Keratinocyte (primary cell): ENCODE data around the gene RNPEP. TPM values are rescaled to one million over a fixed set of nuclear protein-coding genes. Genes with fewer than 3 reads are reported as not detected.

Source experiments
- DNase-seq: peaks from one replicate; pipeline ENCODE4 v3.0.0-alpha.2; 2011; ENCODE audit warnings: low read depth, missing footprints, low spot score
- FAIRE-seq: peaks from 2 replicates; lab custom pipeline; 2011; peaks lifted over from hg19 to GRCh38; lab: Jason Lieb, UNC
- H2AFZ ChIP-seq: 2 replicates; pipeline ENCODE4 v1.6.0; 2012; ENCODE audit warnings: low read length, control low read depth, inconsistent platforms; ENCODE audit not compliant: control insufficient read depth
- H3K27ac ChIP-seq: 2 replicates; pipeline ENCODE4 v1.5.1; 2011; ENCODE audit warnings: low read length; ENCODE audit not compliant: control insufficient read depth, insufficient read depth
- H3K27me3 ChIP-seq: 3 replicates; pipeline ENCODE4 v1.6.0; 2011; ENCODE audit warnings: low read length; ENCODE audit not compliant: control insufficient read depth, insufficient read depth; ENCODE audit errors: extremely low read depth
- H3K36me3 ChIP-seq, 2 experiments: 2 replicates in 1 of 2; 3 replicates in 1 of 2; pipeline ENCODE4 v1.5.1; 2011; ENCODE audit warnings: low read length in 2 of 2, mild to moderate bottlenecking in 1 of 2; ENCODE audit not compliant: control insufficient read depth in 2 of 2, insufficient read depth in 2 of 2; ENCODE audit errors: extremely low read depth in 1 of 2
- H3K4me1 ChIP-seq: 3 replicates; pipeline ENCODE4 v1.5.1; 2011; ENCODE audit warnings: low read length; ENCODE audit not compliant: control insufficient read depth, insufficient read depth; ENCODE audit errors: extremely low read depth
- H3K4me2 ChIP-seq: 3 replicates; pipeline ENCODE4 v1.6.0; 2011; ENCODE audit warnings: low read depth, low read length; ENCODE audit not compliant: control insufficient read depth, insufficient read depth; ENCODE audit errors: extremely low read depth
- H3K4me3 ChIP-seq, 3 experiments: fragments of 200-600 bp in 1 of 3; sonication (generic) in 1 of 3; 2 replicates in 2 of 3; 3 replicates in 1 of 3; pipeline ENCODE4 v1.5.1; 2011 to 2016; ENCODE audit warnings: low read length in 3 of 3, mild to moderate bottlenecking in 3 of 3, control low read depth in 2 of 3, inconsistent platforms in 1 of 3, low read depth in 1 of 3, mixed read lengths in 1 of 3, mixed run types in 1 of 3, moderate library complexity in 1 of 3; ENCODE audit not compliant: control insufficient read depth in 2 of 3, insufficient read depth in 2 of 3; ENCODE audit errors: extremely low read depth in 1 of 3
- H3K79me2 ChIP-seq: 2 replicates; pipeline ENCODE4 v1.6.0; 2012; ENCODE audit warnings: low read length; ENCODE audit not compliant: control insufficient read depth, insufficient read depth
- H3K9ac ChIP-seq: 3 replicates; pipeline ENCODE4 v1.6.0; 2011; ENCODE audit warnings: low read length; ENCODE audit not compliant: control insufficient read depth, insufficient read depth; ENCODE audit errors: extremely low read depth
- H3K9me1 ChIP-seq: 3 replicates; pipeline ENCODE4 v1.6.0; 2011; ENCODE audit warnings: low read length; ENCODE audit not compliant: control insufficient read depth, insufficient read depth; ENCODE audit errors: extremely low read depth
- H3K9me3 ChIP-seq: 2 replicates; pipeline ENCODE4 v1.5.1; 2012; ENCODE audit warnings: low read depth, low read length; ENCODE audit not compliant: control insufficient read depth
- H4K20me1 ChIP-seq: 3 replicates; pipeline ENCODE4 v1.6.0; 2011; ENCODE audit warnings: low read length; ENCODE audit not compliant: control insufficient read depth, insufficient read depth; ENCODE audit errors: extremely low read depth
- CTCF ChIP-seq, 3 experiments: IDR thresholded peaks in 1 of 3; conservative IDR thresholded peaks in 1 of 3; optimal IDR thresholded peaks in 1 of 3; 2 replicates in 2 of 3; 3 replicates in 1 of 3; pipeline versions ENCODE3 to v1.5.1; 2011; ENCODE audit warnings: low read length in 3 of 3, mild to moderate bottlenecking in 3 of 3, moderate library complexity in 2 of 3, control low read depth in 1 of 3, inconsistent platforms in 1 of 3; ENCODE audit not compliant: insufficient read depth in 2 of 3; ENCODE audit errors: extremely low read depth in 1 of 3
- EZH2 ChIP-seq: IDR thresholded peaks from one replicate; pipeline ENCODE4 v1.6.1; 2012; ENCODE audit warnings: inconsistent platforms, mild to moderate bottlenecking, low read length, moderate library complexity
- dilution Hi-C: fragments of 300-500 bp; cut with MboI; formaldehyde crosslinking; loops from one replicate; pipeline ENCODE4 v1.7.0; 2020; ENCODE audit warnings: low sequenced_read_pairs; ENCODE audit not compliant: extremely low pct_ligation_motif_present
- polyA plus RNA-seq, 5 experiments: library from polyadenylated mRNA; depleted of rRNA in 3 of 5; stranded (reverse) in 3 of 5; stranded (forward) in 1 of 5; unstranded in 1 of 5; fragments of >200 nt; gene quantifications; 1 replicate in 1 of 5; 2 replicates in 3 of 5; 3 replicates in 1 of 5; pipeline versions ENCODE4 v1.2.1 to v1.2.3, GENCODE V29; 2011 to 2012; ENCODE audit warnings: missing spikeins in 2 of 5, low read depth in 1 of 5, low replicate concordance in 1 of 5

The RNPEP gene
- polyA plus RNA-seq, 1 donor (not counting 4 experiments of a cell fraction or from before 2014, with no cell fraction given), result 63.0 TPM

GRCh38 chr1:202038688-202039346 is 56.4 kb downstream of the RNPEP start:
- no peaks in the 10 kb centered on the region for H3K9me1 ChIP-seq
- H3K36me3 ChIP-seq, result no peaks in the 10 kb centered on the region
- DNase-seq (no peak), FAIRE-seq (no peak)
- H3K9me3 ChIP-seq, result no peaks in the 10 kb centered on the region
- no peak overlapping the region for H3K4me3 ChIP-seq
- H3K27ac ChIP-seq, result no peak overlapping the region
- no peaks in the 10 kb centered on the region for H3K79me2 ChIP-seq
- no peak overlapping the region for H3K9ac ChIP-seq
- dilution Hi-C loops, result no loop called here
- H2AFZ ChIP-seq, result no peak overlapping the region
- no peak for TF ChIP-seq EZH2
- TF ChIP-seq CTCF (optimal IDR thresholded peaks at IDR 0.05 in 1 of 3, IDR thresholded peaks at IDR 0.05 in 1 of 3, conservative IDR thresholded peaks at IDR 0.05 in 1 of 3; ENCODE audit: extremely low read depth in 1 of 3, insufficient read depth in 2 of 3, low read length in 3 of 3), result no peak
- H4K20me1 ChIP-seq, result no peaks in the 10 kb centered on the region
- H3K27me3 ChIP-seq, result no peaks in the 10 kb centered on the region
- H3K4me2 ChIP-seq, result no peak overlapping the region
- peaks cover 14% of the 10 kb centered on the region for H3K4me1 ChIP-seq

GRCh38 chr1:202045705-202046104 is 63.3 kb downstream of the RNPEP start:
- TF ChIP-seq CTCF (optimal IDR thresholded peaks at IDR 0.05 in 1 of 3, IDR thresholded peaks at IDR 0.05 in 1 of 3, conservative IDR thresholded peaks at IDR 0.05 in 1 of 3; ENCODE audit: extremely low read depth in 1 of 3, insufficient read depth in 2 of 3, low read length in 3 of 3), result no peak
- TF ChIP-seq EZH2, result no peak
- no peak overlapping the region for H2AFZ ChIP-seq
- H3K9me3 ChIP-seq, result no peaks in the 10 kb centered on the region
- H3K9me1 ChIP-seq, result no peaks in the 10 kb centered on the region
- H4K20me1 ChIP-seq, result no peaks in the 10 kb centered on the region
- no peaks in the 10 kb centered on the region for H3K27me3 ChIP-seq
- H3K9ac ChIP-seq, result no peak overlapping the region
- no peak overlapping the region for H3K4me2 ChIP-seq
- H3K4me3 ChIP-seq, result no peak overlapping the region
- dilution Hi-C loops, result no loop called here
- FAIRE-seq, result no peak
- no peak for DNase-seq
- no peaks in the 10 kb centered on the region for H3K79me2 ChIP-seq
- no peaks in the 10 kb centered on the region for H3K36me3 ChIP-seq
- H3K27ac ChIP-seq, result no peak overlapping the region
- H3K4me1 ChIP-seq, result peaks cover 14% of the 10 kb centered on the region
